Mucosa of descending colon (tissue), 3 donors: ENCODE data around the gene HAUS8. TPM values are rescaled to one million over a fixed set of nuclear protein-coding genes. Genes with fewer than 3 reads are reported as not detected.
A peak's percentile ranks its signal among the peaks of the same experiment; 100 is the strongest.
"Not testable (repeated sequence)": the region's sequence is repeated elsewhere in the genome, so short reads cannot be mapped to it uniquely, and the experiment has no call there.

Experiments used
- ATAC-seq: fragments of 200-7000 bp; cut with Tn5 transposase; one replicate; pipeline ENCODE4 v1.9.1; 2020; ENCODE audit warnings: mild to moderate bottlenecking, moderate library complexity
- DNase-seq, 3 donors: peaks; one replicate each; pipeline ENCODE4 v3.0.0-alpha.2; 2020
- H3K36me3 ChIP-seq: fragments of 200-600 bp; one replicate; pipeline ENCODE4 v1.8.0; 2021; ENCODE audit warnings: low read depth, mild to moderate bottlenecking
- H3K4me1 ChIP-seq: fragments of 200-600 bp; one replicate; pipeline ENCODE4 v1.8.0; 2021; ENCODE audit warnings: low read depth, mild to moderate bottlenecking
- H3K4me3 ChIP-seq: fragments of 200-600 bp; one replicate; pipeline ENCODE4 v1.8.0; 2021; ENCODE audit warnings: mild to moderate bottlenecking
- H3K9me3 ChIP-seq: fragments of 200-600 bp; one replicate; pipeline ENCODE4 v1.8.0; 2021; ENCODE audit warnings: mild to moderate bottlenecking
- intact Hi-C, 2 donors: fragments of 100-400 bp; cut with DNase I in 1 of 2; cut with micrococcal nuclease in 1 of 2; formaldehyde crosslinking; loops; one replicate each; pipeline versions ENCODE4 v1.11.0 to v1.11.1; 2022; cut with DNase I, micrococcal nuclease
- total RNA-seq, 3 donors: library from RNA; stranded (reverse); fragmentation: NEBNext Ultra II Directional in 2 of 3; extraction: Animal tissue kit (Norgen Biotek cat#: 25700) in 2 of 3; gene quantifications; one replicate each; pipeline versions ENCODE4 v1.2.1 to v1.2.4, GENCODE V29; 2021 to 2023
- TF ChIP-seq, protein P1 (sequence below): fragments of 200-600 bp; IDR thresholded peaks from one replicate; pipeline ENCODE4 v1.8.0; 2022; ENCODE audit warnings: antibody characterized with exemption, mild to moderate bottlenecking
- donor health status: DM: no; HTN: no; CAD: no; lungs with moderate emphysema.
- donor health status: DM: no; HTN: no; CAD: no.
- donor health status: DM: no; HTN: yes; CAD: no.

The HAUS8 gene
- total RNA-seq, 3 donors from 2014 or later: 12.2 to 16.6 (median 13.6) TPM

DNA sequence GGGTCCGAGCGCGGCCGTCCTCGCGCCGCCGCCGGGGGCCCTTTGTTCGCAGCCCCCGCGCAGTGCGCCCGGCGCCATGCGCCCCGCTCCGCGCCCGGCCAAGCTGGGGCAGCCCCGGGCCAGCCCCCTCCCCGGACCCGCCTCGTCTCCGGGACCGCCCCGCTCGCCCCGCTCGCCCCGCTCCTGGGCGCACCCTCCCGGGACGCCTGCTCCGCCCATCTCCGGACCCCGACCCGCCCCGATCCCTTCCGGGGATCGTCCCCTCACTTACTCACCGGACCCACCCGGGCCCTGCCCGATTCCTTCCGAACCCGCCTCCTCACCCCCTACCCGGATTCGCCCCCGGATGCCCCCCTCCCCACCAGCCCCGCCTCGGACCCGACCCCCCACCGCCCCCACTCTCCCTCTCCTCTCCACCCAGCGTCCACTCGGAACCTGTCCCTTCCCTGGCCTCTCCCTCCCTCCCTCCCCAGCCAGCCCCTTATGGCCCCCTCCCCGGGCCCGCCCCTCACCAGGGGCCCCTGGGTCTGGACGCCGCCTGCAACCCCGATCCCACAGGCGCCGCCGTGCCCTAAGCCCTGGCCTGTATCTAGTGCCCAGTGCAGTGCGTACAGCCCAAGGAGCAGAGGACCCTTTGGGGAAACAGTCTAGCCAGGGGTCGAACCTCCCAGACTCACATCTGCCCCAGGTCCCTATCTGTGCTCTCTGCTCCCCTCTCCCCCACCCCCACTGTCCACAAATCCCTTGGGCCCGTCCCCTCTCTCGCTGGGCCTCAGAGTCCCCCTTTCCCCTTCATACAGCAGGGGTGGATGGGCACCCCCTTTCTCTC lies 48.3 kb downstream of the HAUS8 start, which contains the start of gene CPAMD8:
Gene CPAMD8 (minus strand): TSS at position 105 of the 829 bp plus-strand sequence. CDS start 168 bp downstream, outside the sequence.
- peaks cover 4% of the 10 kb centered on the region for H3K9me3 ChIP-seq
- peak; percentile 10 for ATAC-seq
- no peaks in the 10 kb centered on the region for H3K4me1 ChIP-seq
- intact Hi-C loops: no loop called here
- H3K4me3 ChIP-seq: no peak within 1 kb of the TSS
- TF ChIP-seq, protein P1, sequence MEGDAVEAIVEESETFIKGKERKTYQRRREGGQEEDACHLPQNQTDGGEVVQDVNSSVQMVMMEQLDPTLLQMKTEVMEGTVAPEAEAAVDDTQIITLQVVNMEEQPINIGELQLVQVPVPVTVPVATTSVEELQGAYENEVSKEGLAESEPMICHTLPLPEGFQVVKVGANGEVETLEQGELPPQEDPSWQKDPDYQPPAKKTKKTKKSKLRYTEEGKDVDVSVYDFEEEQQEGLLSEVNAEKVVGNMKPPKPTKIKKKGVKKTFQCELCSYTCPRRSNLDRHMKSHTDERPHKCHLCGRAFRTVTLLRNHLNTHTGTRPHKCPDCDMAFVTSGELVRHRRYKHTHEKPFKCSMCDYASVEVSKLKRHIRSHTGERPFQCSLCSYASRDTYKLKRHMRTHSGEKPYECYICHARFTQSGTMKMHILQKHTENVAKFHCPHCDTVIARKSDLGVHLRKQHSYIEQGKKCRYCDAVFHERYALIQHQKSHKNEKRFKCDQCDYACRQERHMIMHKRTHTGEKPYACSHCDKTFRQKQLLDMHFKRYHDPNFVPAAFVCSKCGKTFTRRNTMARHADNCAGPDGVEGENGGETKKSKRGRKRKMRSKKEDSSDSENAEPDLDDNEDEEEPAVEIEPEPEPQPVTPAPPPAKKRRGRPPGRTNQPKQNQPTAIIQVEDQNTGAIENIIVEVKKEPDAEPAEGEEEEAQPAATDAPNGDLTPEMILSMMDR: no peak
- no peak for DNase-seq
- H3K36me3 ChIP-seq: no peaks in the 10 kb centered on the region

DNA sequence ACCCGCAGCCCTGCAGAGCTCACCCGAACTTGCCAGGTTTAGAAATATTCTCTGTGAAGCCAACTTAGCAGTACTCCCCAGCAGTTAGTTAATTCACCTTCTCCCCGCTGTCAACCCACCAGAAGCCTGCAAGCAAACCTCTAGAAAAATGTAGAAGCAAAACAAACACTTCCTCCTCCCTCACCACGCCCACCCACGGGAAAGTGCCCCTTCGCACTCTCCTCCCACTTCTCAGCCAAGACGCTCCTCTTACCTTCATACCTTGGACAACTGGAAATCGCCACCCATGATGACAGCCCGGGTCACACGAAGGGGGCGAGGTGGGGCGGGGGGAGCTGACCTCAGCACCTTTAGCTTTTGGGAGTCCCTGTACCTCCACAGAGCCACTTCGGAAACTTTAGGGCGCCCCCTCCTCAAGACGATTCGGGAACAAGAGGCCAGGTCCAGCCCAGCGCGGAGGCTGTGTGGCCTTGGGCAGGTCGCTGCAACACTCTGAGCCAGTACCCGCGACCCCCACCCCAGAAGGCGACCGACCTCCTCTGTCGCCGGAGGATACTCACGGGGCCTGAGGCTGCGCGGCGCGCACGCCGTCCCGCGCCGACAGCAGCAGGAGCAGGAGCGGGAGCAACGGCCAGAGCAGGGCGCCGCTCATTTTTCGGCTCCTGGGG lies 49.1 kb downstream of the HAUS8 start:
- peak; percentile 38 for ATAC-seq
- TF ChIP-seq, protein P1: no peak
- H3K4me1 ChIP-seq: no peaks in the 10 kb centered on the region
- intact Hi-C loops: no loop called here
- H3K9me3 ChIP-seq: peaks cover 4% of the 10 kb centered on the region
- no peaks in the 10 kb centered on the region for H3K36me3 ChIP-seq
- H3K4me3 ChIP-seq: no peak overlapping the region
- peak in 1 of 3 donors; percentile 27 for DNase-seq

DNA sequence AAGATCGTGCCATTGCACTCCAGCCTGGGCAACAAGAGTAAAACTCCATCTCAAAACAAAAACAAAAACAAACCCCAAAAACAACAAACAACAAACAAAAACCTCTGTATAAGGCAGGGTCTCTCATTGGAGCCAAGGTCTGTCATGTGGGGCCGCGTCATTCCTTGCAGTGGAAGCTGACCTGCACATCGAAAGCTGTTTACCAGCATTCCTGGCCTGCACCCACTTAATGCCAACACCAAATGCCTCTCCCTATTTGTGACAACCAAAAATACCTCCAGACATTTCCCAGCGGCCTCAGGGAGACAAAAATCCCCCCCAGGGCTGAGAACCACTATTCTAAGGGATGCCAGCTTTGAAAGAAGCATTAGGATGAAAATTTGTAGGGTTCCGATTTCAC lies 49.9 kb downstream of the HAUS8 start:
- no peak for ATAC-seq
- no peak overlapping the region for H3K4me3 ChIP-seq
- peaks cover 4% of the 10 kb centered on the region for H3K9me3 ChIP-seq
- TF ChIP-seq, protein P1: no peak
- intact Hi-C loops: no loop called here
- no peak for DNase-seq
- no peaks in the 10 kb centered on the region for H3K36me3 ChIP-seq
- H3K4me1 ChIP-seq: no peaks in the 10 kb centered on the region

DNA sequence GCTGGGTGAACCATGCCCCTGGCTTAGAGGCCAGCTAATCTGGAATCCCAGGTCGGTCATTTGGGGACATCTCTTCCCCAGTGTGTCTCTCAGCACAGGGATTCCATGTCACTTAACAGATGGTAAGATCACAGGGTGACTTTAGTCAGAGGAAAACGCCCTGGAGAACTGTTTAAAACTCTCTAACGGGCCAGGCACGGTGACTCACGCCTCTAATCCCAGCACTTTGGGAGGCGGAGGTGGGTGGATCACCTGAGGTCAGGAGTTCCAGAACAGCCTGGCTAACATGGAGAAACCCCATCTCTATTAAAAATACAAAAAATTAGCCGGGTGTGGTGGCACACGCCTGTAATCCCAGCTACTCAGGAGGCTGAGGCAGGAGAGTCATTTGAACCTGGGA lies 50.3 kb downstream of the HAUS8 start:
- H3K4me1 ChIP-seq, H3K4me3 ChIP-seq, H3K36me3 ChIP-seq, DNase-seq, intact Hi-C loops, ATAC-seq, H3K9me3 ChIP-seq: not testable (repeated sequence)

DNA sequence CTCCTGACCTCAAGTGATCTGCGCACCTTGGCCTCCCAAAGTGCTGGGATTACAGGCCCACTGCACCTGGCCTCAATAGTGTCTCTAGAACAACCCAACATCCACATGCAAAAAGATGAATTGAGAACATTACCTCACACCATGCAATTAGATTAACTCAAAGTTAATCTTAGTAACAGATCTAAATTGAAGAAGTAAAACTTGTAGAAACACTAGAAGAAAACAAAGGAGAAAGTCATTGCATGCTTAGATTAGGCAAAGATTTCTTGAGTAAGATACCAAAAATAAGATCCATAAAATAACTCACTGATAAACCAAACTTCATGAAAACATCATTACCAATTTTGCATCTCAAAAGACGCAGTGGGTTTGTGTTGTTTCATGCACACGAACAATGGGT lies 51.4 kb downstream of the HAUS8 start:
- peaks cover 4% of the 10 kb centered on the region for H3K9me3 ChIP-seq
- H3K4me1 ChIP-seq: no peaks in the 10 kb centered on the region
- no peaks in the 10 kb centered on the region for H3K36me3 ChIP-seq
- ATAC-seq (no peak), DNase-seq (no peak)
- TF ChIP-seq, protein P1: no peak
- intact Hi-C loops: no loop called here
- H3K4me3 ChIP-seq: no peak overlapping the region

DNA sequence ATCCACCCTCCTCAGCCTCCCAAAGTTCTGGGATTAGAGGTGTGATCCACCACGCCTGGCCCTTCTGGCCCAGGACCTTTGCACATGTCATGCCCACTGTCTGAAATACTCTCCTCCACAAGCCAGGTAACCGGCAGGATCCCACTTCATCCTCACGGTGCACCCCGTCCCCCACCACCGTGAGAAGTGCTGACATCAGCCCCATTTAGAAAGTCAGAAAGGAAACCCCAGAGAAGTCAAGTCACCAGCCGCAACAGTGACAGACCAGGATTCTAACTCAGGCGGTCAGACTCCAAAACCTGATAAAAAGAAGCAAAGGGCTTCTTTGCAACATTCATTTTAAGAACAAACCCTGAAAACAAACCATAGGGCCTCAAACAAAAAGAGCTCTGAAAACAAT lies 52.5 kb downstream of the HAUS8 start:
- TF ChIP-seq, protein P1: no peak
- peaks cover 4% of the 10 kb centered on the region for H3K9me3 ChIP-seq
- ATAC-seq (no peak), DNase-seq (no peak)
- no peaks in the 10 kb centered on the region for H3K4me1 ChIP-seq
- H3K4me3 ChIP-seq: no peak overlapping the region
- intact Hi-C loops: no loop called here
- no peaks in the 10 kb centered on the region for H3K36me3 ChIP-seq
